ENCODE data around the gene NTN5.

DNA sequence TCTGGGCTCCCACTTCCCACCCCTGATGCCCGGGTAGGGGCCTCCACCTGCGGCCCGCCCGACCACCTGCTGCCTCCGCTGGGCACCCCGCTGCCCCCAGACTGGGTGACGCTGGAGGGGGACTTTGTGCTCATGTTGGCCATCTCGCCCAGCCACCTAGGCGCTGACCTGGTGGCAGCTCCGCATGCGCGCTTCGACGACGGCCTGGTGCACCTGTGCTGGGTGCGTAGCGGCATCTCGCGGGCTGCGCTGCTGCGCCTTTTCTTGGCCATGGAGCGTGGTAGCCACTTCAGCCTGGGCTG, 43.6 kb downstream of the NTN5 start:
- no peak for TF ChIP-seq TAF1 (IDR thresholded peaks at IDR 0.05; ENCODE audit: borderline replicate concordance, low read depth, low read length)
- no peak for TF ChIP-seq MYC (IDR thresholded peaks at IDR 0.05; ENCODE audit: insufficient read depth, insufficient read length, insufficient replicate concordance, low read length, severe bottlenecking)
- TF ChIP-seq CTCF (IDR thresholded peaks at IDR 0.05 in 2 of 3, conservative IDR thresholded peaks at IDR 0.05 in 1 of 3; ENCODE audit: control insufficient read depth in 2 of 3, extremely low read depth in 1 of 3, insufficient read depth in 1 of 3, low read depth in 3 of 3, low read length in 3 of 3) = no peak
- TF ChIP-seq NRF1 (conservative IDR thresholded peaks at IDR 0.05; ENCODE audit: low read depth, low read length) = no peak
- TF ChIP-seq TARDBP (IDR thresholded peaks at IDR 0.05; ENCODE audit: borderline replicate concordance) = no peak
- TF ChIP-seq BRCA1 (IDR thresholded peaks at IDR 0.05; ENCODE audit: low read depth, low read length) = no peak
- no peak for TF ChIP-seq ZNF622 (IDR thresholded peaks at IDR 0.05)
- TF ChIP-seq POLR2A (IDR thresholded peaks at IDR 0.05; ENCODE audit: low read depth, low read length) = no peak
- TF ChIP-seq MTA2 (IDR thresholded peaks at IDR 0.05; ENCODE audit: low read depth) = no peak
- no peak for TF ChIP-seq YBX1 (IDR thresholded peaks at IDR 0.05)
- no peak for TF ChIP-seq KDM1A (IDR thresholded peaks at IDR 0.05; ENCODE audit: borderline replicate concordance)

Data from GM12878 (cell line).